Sigmoid colon (tissue), 3 donors: Measurements from ENCODE around the gene PIGX.

ENCODE experiments used
- POLR2A ChIP-seq, 2 donors: fragments of 450-650 bp; IDR thresholded peaks; one replicate each; pipeline ENCODE4 v1.6.1; 2016; ENCODE audit warnings: antibody characterized with exemption in 2 of 2, mild to moderate bottlenecking in 2 of 2, moderate library complexity in 2 of 2
- TF ChIP-seq, protein P1 (sequence below), 4 experiments: fragments of 450-650 bp in 3 of 4; fragments of 200-600 bp in 1 of 4; IDR thresholded peaks; one replicate each; pipeline ENCODE4 v1.5.1; 2016 to 2019; ENCODE audit warnings: antibody characterized with exemption in 4 of 4, mild to moderate bottlenecking in 3 of 4, moderate library complexity in 2 of 4

DNA sequence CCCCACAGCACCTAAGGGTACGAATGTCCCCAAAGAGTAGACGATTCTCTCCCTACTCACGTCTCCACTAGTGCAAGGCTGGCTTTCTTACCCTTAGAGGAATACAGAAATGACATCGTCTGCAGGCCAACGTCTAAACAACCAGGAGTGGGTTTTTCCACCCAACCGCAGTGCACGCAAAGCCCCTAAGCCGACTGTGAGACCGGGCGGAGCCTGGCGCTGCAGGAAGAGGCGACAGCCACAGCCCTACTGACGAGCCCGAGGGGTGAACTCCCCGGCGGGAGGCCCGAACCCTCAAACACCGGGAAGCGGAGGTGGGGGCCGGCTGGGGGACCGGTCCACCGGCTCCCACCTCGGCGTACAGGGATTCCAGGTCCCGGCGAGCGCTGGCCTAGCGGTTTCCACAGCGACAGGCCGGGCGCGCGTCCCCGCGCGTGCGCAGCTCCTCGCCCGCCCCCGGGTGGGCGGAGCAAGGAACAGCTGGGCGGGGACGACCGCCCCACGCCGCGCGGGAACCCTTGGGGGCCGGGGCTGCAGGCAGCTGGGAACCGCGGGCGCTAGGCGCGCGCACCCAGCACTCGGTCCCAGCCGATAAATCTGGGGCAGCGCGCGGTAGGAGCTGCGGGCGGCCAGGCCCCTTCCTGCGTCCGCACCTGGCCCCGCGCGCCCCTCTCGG, at the start of gene PIGX, which contains the start of gene CEP19:
- TF ChIP-seq, protein P1, sequence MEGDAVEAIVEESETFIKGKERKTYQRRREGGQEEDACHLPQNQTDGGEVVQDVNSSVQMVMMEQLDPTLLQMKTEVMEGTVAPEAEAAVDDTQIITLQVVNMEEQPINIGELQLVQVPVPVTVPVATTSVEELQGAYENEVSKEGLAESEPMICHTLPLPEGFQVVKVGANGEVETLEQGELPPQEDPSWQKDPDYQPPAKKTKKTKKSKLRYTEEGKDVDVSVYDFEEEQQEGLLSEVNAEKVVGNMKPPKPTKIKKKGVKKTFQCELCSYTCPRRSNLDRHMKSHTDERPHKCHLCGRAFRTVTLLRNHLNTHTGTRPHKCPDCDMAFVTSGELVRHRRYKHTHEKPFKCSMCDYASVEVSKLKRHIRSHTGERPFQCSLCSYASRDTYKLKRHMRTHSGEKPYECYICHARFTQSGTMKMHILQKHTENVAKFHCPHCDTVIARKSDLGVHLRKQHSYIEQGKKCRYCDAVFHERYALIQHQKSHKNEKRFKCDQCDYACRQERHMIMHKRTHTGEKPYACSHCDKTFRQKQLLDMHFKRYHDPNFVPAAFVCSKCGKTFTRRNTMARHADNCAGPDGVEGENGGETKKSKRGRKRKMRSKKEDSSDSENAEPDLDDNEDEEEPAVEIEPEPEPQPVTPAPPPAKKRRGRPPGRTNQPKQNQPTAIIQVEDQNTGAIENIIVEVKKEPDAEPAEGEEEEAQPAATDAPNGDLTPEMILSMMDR (IDR thresholded peaks at IDR 0.05): no peak
- no peak for TF ChIP-seq POLR2A (IDR thresholded peaks at IDR 0.05)
